Fibroblast of lung (primary cell): ENCODE measurements around the gene SRSF7. TPM values are rescaled to one million over a fixed set of nuclear protein-coding genes. Genes with fewer than 3 reads are reported as not detected.

Experiments
- DNase-seq, 2 donors: peaks; one replicate each; pipeline versions ENCODE4 v3.0.0 to v3.0.0-alpha.2; 2010; ENCODE audit warnings: low read depth in 2 of 2
- H2AFZ ChIP-seq: 2 replicates; pipeline ENCODE4 v1.5.1; 2012; ENCODE audit warnings: low read length, control low read depth, inconsistent platforms
- H3K27ac ChIP-seq: 2 replicates; pipeline ENCODE4 v1.5.1; 2011; ENCODE audit warnings: low read length, control low read depth; ENCODE audit not compliant: insufficient read depth
- H3K27me3 ChIP-seq: 2 replicates; pipeline ENCODE4 v1.5.1; 2011; ENCODE audit warnings: mild to moderate bottlenecking, low read length; ENCODE audit not compliant: control insufficient read depth, insufficient read depth
- H3K36me3 ChIP-seq: 2 replicates; pipeline ENCODE4 v1.5.1; 2011; ENCODE audit warnings: low read length; ENCODE audit not compliant: control insufficient read depth, insufficient read depth
- H3K4me1 ChIP-seq: 2 replicates; pipeline ENCODE4 v1.5.1; 2011; ENCODE audit warnings: low read length; ENCODE audit not compliant: control insufficient read depth, insufficient read depth; ENCODE audit errors: extremely low read depth
- H3K4me2 ChIP-seq: 2 replicates; pipeline ENCODE4 v1.5.1; 2011; ENCODE audit warnings: low read length, control low read depth; ENCODE audit not compliant: insufficient read depth; ENCODE audit errors: extremely low read depth
- H3K4me3 ChIP-seq, 4 experiments: fragments of 200-600 bp in 1 of 4; sonication (generic) in 1 of 4; replicated peaks in 1 of 4; 2 replicates each; pipeline ENCODE4 v1.5.1; 2011 to 2016; ENCODE audit warnings: low read length in 4 of 4, low read depth in 3 of 4, mild to moderate bottlenecking in 3 of 4, control low read depth in 2 of 4, inconsistent platforms in 1 of 4, mixed read lengths in 1 of 4; ENCODE audit not compliant: insufficient read depth in 1 of 4; ENCODE audit errors: control extremely low read depth in 1 of 4
- H3K79me2 ChIP-seq: 2 replicates; pipeline ENCODE4 v1.5.1; 2012; ENCODE audit warnings: mild to moderate bottlenecking, low read length, inconsistent platforms; ENCODE audit not compliant: control insufficient read depth, insufficient read depth
- H3K9ac ChIP-seq: 2 replicates; pipeline ENCODE4 v1.5.1; 2011; ENCODE audit warnings: mild to moderate bottlenecking, low read length, control low read depth; ENCODE audit not compliant: insufficient read depth
- H3K9me3 ChIP-seq: 2 replicates; pipeline ENCODE4 v1.5.1; 2012; ENCODE audit warnings: low read depth, low read length; ENCODE audit not compliant: control insufficient read depth, insufficient read depth
- H4K20me1 ChIP-seq: 2 replicates; pipeline ENCODE4 v1.5.1; 2011; ENCODE audit warnings: low read length; ENCODE audit not compliant: control insufficient read depth, insufficient read depth; ENCODE audit errors: extremely low read depth
- EZH2 ChIP-seq: IDR thresholded peaks from 2 replicates; pipeline ENCODE4 v1.5.1; 2012; ENCODE audit warnings: low read length, control low read depth, mild to moderate bottlenecking; ENCODE audit errors: missing control alignments
- polyA plus RNA-seq, 2 donors: library from polyadenylated mRNA; depleted of rRNA in 1 of 2; stranded (reverse) in 1 of 2; unstranded in 1 of 2; fragments of >200 nt; gene quantifications; 2 replicates each; pipeline ENCODE4 v1.2.1, GENCODE V29; 2011 to 2012; ENCODE audit warnings: missing spikeins in 1 of 2
- total RNA-seq: library from RNA; depleted of rRNA; stranded (reverse); fragments of >200 nt; gene quantifications from 2 replicates; pipeline ENCODE4 v1.2.1, GENCODE V29; 2014
- TF ChIP-seq, protein P1 (sequence below), 2 donors: IDR thresholded peaks in 1 of 2; conservative IDR thresholded peaks in 1 of 2; 1 replicate in 1 of 2; 2 replicates in 1 of 2; pipeline ENCODE4 v1.5.1; 2011 to 2012; ENCODE audit warnings: low read length in 2 of 2, control low read depth in 1 of 2, inconsistent platforms in 1 of 2, low read depth in 1 of 2, mild to moderate bottlenecking in 1 of 2

The SRSF7 gene
- total and polyA plus RNA-seq, 2 donors (not counting 1 experiment from before 2014, with no cell fraction given), result 118 to 193 TPM

DNA sequence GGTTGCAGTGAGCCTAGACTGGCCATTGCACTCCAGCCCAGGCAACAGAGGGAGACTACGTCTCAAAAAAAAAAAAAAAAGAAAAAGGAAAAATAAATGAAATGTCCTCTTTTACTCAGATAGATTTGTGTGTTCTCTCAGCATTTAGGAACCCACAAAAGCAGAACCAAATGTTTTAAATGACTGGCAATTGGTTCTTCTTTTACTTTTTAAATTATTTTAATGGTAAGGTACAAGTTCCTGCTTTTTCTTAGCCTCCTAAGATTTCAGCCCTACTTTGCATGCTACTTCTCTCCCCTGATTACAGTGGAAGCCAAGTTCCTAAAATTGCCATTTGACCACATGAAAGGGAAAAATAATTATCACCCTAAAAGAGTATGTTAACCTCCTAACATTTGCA is 23.5 kb downstream of the SRSF7 start:
- Histone ChIP-seq H2AFZ (no peak overlapping the region), H3K4me1 (no peaks in the 10 kb centered on the region), H3K27ac (no peak overlapping the region), H3K4me2 (no peak overlapping the region), H3K4me3 (no peak overlapping the region), H3K79me2 (no peaks in the 10 kb centered on the region), H3K27me3 (no peaks in the 10 kb centered on the region), H3K36me3 (peaks cover 3% of the 10 kb centered on the region), H4K20me1 (no peaks in the 10 kb centered on the region), H3K9ac (no peak overlapping the region), H3K9me3 (no peaks in the 10 kb centered on the region)
- DNase-seq, result no peak
- no peak for TF ChIP-seq EZH2
- TF ChIP-seq, protein P1, sequence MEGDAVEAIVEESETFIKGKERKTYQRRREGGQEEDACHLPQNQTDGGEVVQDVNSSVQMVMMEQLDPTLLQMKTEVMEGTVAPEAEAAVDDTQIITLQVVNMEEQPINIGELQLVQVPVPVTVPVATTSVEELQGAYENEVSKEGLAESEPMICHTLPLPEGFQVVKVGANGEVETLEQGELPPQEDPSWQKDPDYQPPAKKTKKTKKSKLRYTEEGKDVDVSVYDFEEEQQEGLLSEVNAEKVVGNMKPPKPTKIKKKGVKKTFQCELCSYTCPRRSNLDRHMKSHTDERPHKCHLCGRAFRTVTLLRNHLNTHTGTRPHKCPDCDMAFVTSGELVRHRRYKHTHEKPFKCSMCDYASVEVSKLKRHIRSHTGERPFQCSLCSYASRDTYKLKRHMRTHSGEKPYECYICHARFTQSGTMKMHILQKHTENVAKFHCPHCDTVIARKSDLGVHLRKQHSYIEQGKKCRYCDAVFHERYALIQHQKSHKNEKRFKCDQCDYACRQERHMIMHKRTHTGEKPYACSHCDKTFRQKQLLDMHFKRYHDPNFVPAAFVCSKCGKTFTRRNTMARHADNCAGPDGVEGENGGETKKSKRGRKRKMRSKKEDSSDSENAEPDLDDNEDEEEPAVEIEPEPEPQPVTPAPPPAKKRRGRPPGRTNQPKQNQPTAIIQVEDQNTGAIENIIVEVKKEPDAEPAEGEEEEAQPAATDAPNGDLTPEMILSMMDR (conservative IDR thresholded peaks at IDR 0.05 in 1 of 2, IDR thresholded peaks at IDR 0.05 in 1 of 2; ENCODE audit: low read depth in 1 of 2, low read length in 2 of 2), result no peak

- DNase-seq, result no peak
- Histone ChIP-seq H3K4me3 (no peak overlapping the region), H3K27ac (no peak overlapping the region), H3K27me3 (no peaks in the 10 kb centered on the region), H3K4me2 (no peak overlapping the region), H3K4me1 (peaks cover 8% of the 10 kb centered on the region), H3K36me3 (no peaks in the 10 kb centered on the region), H4K20me1 (no peaks in the 10 kb centered on the region), H3K9me3 (no peaks in the 10 kb centered on the region), H2AFZ (no peak overlapping the region), H3K9ac (no peak overlapping the region), H3K79me2 (no peaks in the 10 kb centered on the region)
- no peak for TF ChIP-seq EZH2
- TF ChIP-seq, protein P1 (conservative IDR thresholded peaks at IDR 0.05 in 1 of 2, IDR thresholded peaks at IDR 0.05 in 1 of 2; ENCODE audit: low read depth in 1 of 2, low read length in 2 of 2), result no peak
These were observed 28.0 kb downstream of the SRSF7 start for GRCh38 chr2:38723173-38723572.

GRCh38 chr2:38722271-38723061 is 28.7 kb downstream of the SRSF7 start:
- Histone ChIP-seq H3K27ac (no peak overlapping the region), H3K9me3 (no peaks in the 10 kb centered on the region), H2AFZ (no peak overlapping the region), H3K4me2 (no peak overlapping the region), H3K4me3 (no peak overlapping the region), H3K9ac (no peak overlapping the region), H3K27me3 (no peaks in the 10 kb centered on the region), H3K4me1 (peaks cover 8% of the 10 kb centered on the region), H3K36me3 (no peaks in the 10 kb centered on the region), H4K20me1 (no peaks in the 10 kb centered on the region), H3K79me2 (no peaks in the 10 kb centered on the region)
- TF ChIP-seq, protein P1 (conservative IDR thresholded peaks at IDR 0.05 in 1 of 2, IDR thresholded peaks at IDR 0.05 in 1 of 2; ENCODE audit: low read depth in 1 of 2, low read length in 2 of 2), result no peak
- no peak for TF ChIP-seq EZH2
- no peak for DNase-seq
